ENCODE results near the gene NOTCH2NLA.
"Not testable (repeated sequence)": the region's sequence is repeated elsewhere in the genome, so short reads cannot be mapped to it uniquely, and the experiment has no call there.

The NOTCH2NLA gene

DNA sequence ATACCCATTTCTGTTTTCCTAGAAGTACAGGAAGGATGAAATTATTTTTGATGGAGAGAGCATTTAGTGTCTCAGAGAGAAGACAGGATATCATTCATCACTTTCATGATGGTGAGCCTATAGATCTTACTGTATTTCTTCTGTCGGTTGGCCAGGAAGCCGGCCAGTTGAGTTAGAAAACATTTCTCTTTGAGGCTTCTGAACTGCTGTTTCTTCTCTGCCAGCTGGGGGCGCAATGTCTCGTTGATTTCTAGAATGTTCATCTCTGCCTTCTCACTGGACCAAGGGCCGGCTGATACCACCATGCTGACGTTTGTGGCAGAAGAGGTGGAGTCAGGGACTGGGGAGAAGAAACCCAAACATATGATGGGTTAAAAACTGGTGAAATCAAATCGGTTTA, 84.4 kb downstream of the NOTCH2NLA start, which contains the start of gene NBPF10:
Gene NBPF10, minus strand, starts transcription at position 340 of the 400 bp plus-strand sequence. Its CDS starts 35 bp downstream, at position 305.
- DNase-seq, result not testable (repeated sequence)

Measured in NCI-H526 treated with DMSO at 0.1 percent for 48 hours (cell line).